ENCODE data around the gene OSBP2.

The OSBP2 gene

DNA sequence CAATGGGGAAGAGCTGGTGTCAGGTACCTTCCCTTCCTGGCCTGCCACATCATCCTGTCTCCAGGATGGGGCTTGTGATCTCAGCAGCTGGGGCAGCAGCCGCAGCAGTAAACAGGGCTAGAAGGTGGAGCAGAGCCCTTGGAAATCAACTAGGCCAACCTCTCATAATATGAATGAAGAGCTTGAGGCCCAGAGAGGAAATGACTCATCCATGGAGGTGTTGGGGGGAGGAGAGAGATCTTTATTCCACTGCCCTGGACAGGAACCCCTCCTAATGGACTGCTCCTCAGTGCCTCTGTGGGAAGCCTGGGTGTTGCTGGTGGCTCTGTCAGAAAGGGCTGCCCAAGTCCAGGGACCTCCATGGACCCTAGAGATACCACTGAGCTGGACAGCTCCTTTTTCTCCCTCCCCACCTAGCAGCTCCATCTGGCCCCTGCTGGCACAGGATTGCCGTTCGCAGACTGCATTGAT lies 111.8 kb downstream of the OSBP2 start:
- CTCF ChIA-PET, result no interaction called here
- TF ChIP-seq ARNT (IDR thresholded peaks at IDR 0.05), result no peak
- no peak for TF ChIP-seq BHLHE40 (IDR thresholded peaks at IDR 0.05; ENCODE audit: borderline replicate concordance)
- TF ChIP-seq LEF1 (IDR thresholded peaks at IDR 0.05; ENCODE audit: borderline replicate concordance), result no peak
- no peak for TF ChIP-seq ELF4 (IDR thresholded peaks at IDR 0.05)
- no peak for TF ChIP-seq HDGF (IDR thresholded peaks at IDR 0.05; ENCODE audit: borderline replicate concordance)
- no peak for TF ChIP-seq L3MBTL2 (conservative IDR thresholded peaks at IDR 0.05)
- TF ChIP-seq FOXM1 (IDR thresholded peaks at IDR 0.05; ENCODE audit: borderline replicate concordance), result no peak
- TF ChIP-seq SP1 (IDR thresholded peaks at IDR 0.05), result no peak
- no peak for TF ChIP-seq FOXK2 (IDR thresholded peaks at IDR 0.05)
- no peak for TF ChIP-seq TARDBP (IDR thresholded peaks at IDR 0.05)
- TF ChIP-seq, protein P1, sequence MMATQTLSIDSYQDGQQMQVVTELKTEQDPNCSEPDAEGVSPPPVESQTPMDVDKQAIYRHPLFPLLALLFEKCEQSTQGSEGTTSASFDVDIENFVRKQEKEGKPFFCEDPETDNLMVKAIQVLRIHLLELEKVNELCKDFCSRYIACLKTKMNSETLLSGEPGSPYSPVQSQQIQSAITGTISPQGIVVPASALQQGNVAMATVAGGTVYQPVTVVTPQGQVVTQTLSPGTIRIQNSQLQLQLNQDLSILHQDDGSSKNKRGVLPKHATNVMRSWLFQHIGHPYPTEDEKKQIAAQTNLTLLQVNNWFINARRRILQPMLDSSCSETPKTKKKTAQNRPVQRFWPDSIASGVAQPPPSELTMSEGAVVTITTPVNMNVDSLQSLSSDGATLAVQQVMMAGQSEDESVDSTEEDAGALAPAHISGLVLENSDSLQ (IDR thresholded peaks at IDR 0.05), result no peak
- no peak for TF ChIP-seq FOXA1 (IDR thresholded peaks at IDR 0.05)
- no peak for TF ChIP-seq ZNF384 (IDR thresholded peaks at IDR 0.05)
- no peak for TF ChIP-seq CTBP1 (IDR thresholded peaks at IDR 0.05; ENCODE audit: borderline replicate concordance)
- TF ChIP-seq NFRKB (IDR thresholded peaks at IDR 0.05), result no peak
- TF ChIP-seq SUZ12 (IDR thresholded peaks at IDR 0.05), result no peak
- DNase-seq (ENCODE audit: extremely low spot score), result no peak
- POLR2A ChIA-PET, result no interaction called here

DNA sequence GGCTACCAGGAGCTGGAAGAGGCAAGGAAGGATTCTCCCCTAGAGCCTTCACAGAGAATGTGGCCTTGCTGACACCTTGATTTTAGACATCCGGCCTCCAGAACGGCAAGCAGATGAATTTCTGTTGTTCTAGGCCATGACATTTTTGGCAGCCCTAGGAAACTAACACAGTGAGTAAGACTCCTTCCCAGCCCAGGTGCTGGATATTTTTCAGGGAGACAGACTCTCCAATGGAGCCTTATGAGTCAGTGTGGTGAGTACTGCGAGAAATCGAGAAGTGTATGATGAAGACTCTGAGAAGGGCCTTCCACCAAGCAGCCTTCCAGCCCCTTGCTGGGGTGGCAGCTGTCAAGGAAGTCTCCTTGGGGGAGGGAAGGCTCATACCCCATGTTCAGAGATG lies 114.4 kb downstream of the OSBP2 start:
- TF ChIP-seq TARDBP (IDR thresholded peaks at IDR 0.05) (no peak), SUZ12 (IDR thresholded peaks at IDR 0.05) (no peak), CTBP1 (IDR thresholded peaks at IDR 0.05; ENCODE audit: borderline replicate concordance) (no peak), L3MBTL2 (conservative IDR thresholded peaks at IDR 0.05) (no peak), SP1 (IDR thresholded peaks at IDR 0.05) (no peak), ELF4 (IDR thresholded peaks at IDR 0.05) (no peak), LEF1 (IDR thresholded peaks at IDR 0.05; ENCODE audit: borderline replicate concordance) (no peak), FOXK2 (IDR thresholded peaks at IDR 0.05) (no peak), ZNF384 (IDR thresholded peaks at IDR 0.05) (no peak), FOXA1 (IDR thresholded peaks at IDR 0.05) (no peak), FOXM1 (IDR thresholded peaks at IDR 0.05; ENCODE audit: borderline replicate concordance) (no peak), BHLHE40 (IDR thresholded peaks at IDR 0.05; ENCODE audit: borderline replicate concordance) (no peak)
- TF ChIP-seq, protein P1 (IDR thresholded peaks at IDR 0.05), result no peak
- no peak for DNase-seq (ENCODE audit: extremely low spot score)
- ChIA-PET POLR2A (no interaction called here), CTCF (no interaction called here)

DNA sequence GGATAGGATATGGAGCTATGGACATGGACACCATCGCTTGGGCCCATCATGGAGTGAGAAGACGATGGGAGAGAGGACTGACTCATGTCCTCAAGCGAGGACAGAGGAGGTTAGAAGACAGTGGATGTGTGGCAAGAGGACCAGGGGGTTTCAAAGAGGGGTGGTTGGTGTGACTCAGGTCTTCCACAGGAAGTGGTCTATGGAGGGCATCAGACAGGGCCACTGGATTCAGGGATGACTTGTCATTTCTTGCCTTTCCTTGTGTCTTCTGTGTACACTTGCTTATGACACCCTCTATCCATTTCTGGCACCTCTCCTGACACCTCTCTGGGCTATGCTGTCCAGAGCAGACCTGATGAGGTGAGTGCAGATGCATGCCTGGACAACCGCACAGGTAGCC lies 115.4 kb downstream of the OSBP2 start:
- POLR2A ChIA-PET, result no interaction called here
- DNase-seq (ENCODE audit: extremely low spot score), result no peak
- CTCF ChIA-PET, result no interaction called here
- TF ChIP-seq ARNT (IDR thresholded peaks at IDR 0.05) (no peak), FOXA1 (IDR thresholded peaks at IDR 0.05) (no peak), ZNF384 (IDR thresholded peaks at IDR 0.05) (no peak), ELF4 (IDR thresholded peaks at IDR 0.05) (no peak), TARDBP (IDR thresholded peaks at IDR 0.05) (no peak)

DNA sequence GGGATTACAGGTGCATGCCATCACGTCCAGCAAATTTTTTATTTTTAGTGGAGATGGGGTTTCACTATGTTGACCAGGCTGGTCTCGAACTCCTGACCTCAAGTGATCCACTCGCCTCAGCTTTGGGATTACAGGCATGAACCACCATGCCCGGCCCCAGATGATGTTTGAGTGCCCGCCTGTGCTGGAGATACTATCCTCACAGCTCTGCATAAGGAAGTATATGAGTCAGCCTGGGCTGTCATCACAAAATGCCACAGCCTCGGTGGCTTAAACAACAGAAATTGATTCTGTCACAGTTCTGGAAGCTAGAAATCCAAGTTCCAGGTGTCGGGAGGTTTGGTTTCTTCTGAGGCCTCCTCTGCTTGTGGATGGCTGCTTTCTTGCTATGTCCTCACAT lies 119.3 kb downstream of the OSBP2 start:
- CTCF ChIA-PET, result interaction anchor here (1.4 kb wide), 1 partner anchor 11 kb away, joined by 3 read pairs; no protein-coding TSS in a partner anchor

DNA sequence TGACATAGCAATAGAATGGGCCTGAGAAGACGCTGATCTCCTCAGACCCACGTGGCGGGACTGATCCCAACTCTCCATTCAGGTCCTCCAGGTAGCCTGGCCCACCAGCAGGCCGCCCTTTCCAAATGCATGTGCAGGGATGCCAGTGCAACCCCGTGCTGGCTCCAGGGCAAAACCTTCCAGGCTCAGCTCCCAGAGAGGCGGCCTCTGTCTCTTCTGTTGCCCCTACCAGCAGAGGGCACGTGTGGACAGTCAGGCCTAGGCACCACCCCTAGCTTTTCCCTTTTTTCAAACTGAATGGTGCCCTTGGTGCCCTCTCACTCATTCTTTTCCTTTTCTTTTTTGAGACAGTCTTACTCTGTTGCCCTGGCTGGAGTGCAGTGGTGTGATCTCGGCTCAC lies 121.7 kb downstream of the OSBP2 start:
- CTCF ChIA-PET, result no interaction called here
- DNase-seq (ENCODE audit: extremely low spot score), result no peak
- POLR2A ChIA-PET, result no interaction called here
- TF ChIP-seq BHLHE40 (IDR thresholded peaks at IDR 0.05; ENCODE audit: borderline replicate concordance) (no peak), L3MBTL2 (conservative IDR thresholded peaks at IDR 0.05) (no peak), NFRKB (IDR thresholded peaks at IDR 0.05) (no peak), HDGF (IDR thresholded peaks at IDR 0.05; ENCODE audit: borderline replicate concordance) (no peak), SUZ12 (IDR thresholded peaks at IDR 0.05) (no peak), FOXA1 (IDR thresholded peaks at IDR 0.05) (no peak), FOXM1 (IDR thresholded peaks at IDR 0.05; ENCODE audit: borderline replicate concordance) (no peak), FOXK2 (IDR thresholded peaks at IDR 0.05) (no peak), ZNF384 (IDR thresholded peaks at IDR 0.05) (no peak), SP1 (IDR thresholded peaks at IDR 0.05) (no peak), CTBP1 (IDR thresholded peaks at IDR 0.05; ENCODE audit: borderline replicate concordance) (no peak), LEF1 (IDR thresholded peaks at IDR 0.05; ENCODE audit: borderline replicate concordance) (no peak), TARDBP (IDR thresholded peaks at IDR 0.05) (no peak)
- TF ChIP-seq, protein P1 (IDR thresholded peaks at IDR 0.05), result no peak

More for the DNA sequence above, 119.3 kb downstream of the OSBP2 start:
- TF ChIP-seq LEF1 (IDR thresholded peaks at IDR 0.05; ENCODE audit: borderline replicate concordance) (no peak), L3MBTL2 (conservative IDR thresholded peaks at IDR 0.05) (no peak), CTBP1 (IDR thresholded peaks at IDR 0.05; ENCODE audit: borderline replicate concordance) (no peak), FOXM1 (IDR thresholded peaks at IDR 0.05; ENCODE audit: borderline replicate concordance) (no peak), FOXK2 (IDR thresholded peaks at IDR 0.05) (no peak), HDGF (IDR thresholded peaks at IDR 0.05; ENCODE audit: borderline replicate concordance) (no peak)
- TF ChIP-seq, protein P1 (IDR thresholded peaks at IDR 0.05), result no peak
- no peak for DNase-seq (ENCODE audit: extremely low spot score)
- POLR2A ChIA-PET, result interaction anchor here (0.6 kb wide), 1 partner anchor 665 kb away, joined by 3 read pairs; no protein-coding TSS in a partner anchor

DNA sequence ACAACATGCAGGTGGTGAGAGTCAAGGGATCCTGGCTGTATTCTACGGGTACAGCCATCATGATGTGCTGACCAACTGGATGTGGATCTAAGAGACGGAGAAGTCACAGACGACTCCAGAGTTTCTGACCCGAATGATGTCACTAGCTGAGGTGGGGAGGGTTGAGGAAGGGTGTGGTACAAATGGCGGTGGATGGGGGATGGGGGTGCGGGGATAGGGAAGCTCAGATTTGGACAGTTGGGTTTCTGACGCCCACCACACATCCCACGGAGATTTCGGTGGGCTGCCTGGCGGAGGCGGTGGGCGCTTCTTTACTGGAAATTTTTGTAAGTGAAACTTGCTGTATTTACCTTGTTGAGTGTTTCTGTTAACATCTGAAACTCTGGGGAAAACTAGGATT lies 126.7 kb downstream of the OSBP2 start:
- no peak for DNase-seq (ENCODE audit: extremely low spot score)
- POLR2A ChIA-PET, result no interaction called here
- no peak for TF ChIP-seq CTBP1 (IDR thresholded peaks at IDR 0.05; ENCODE audit: borderline replicate concordance)
- TF ChIP-seq, protein P1 (IDR thresholded peaks at IDR 0.05), result no peak
- TF ChIP-seq TARDBP (IDR thresholded peaks at IDR 0.05), result no peak
- CTCF ChIA-PET, result no interaction called here
